Stimulated activated CD8-positive, alpha-beta memory T cell treated with anti-CD3 and anti-CD28 coated beads, Interleukin-4, amount 100 ng/mL, for 4 hours (primary cell): ENCODE data around the gene SFRP2.

ENCODE experiments used
- DNase-seq, 2 donors: peaks; one replicate each; pipeline ENCODE4 v3.0.0-alpha.2; 2020; ENCODE audit warnings: low read depth in 2 of 2, low spot score in 1 of 2

Gene SFRP2, protein sequence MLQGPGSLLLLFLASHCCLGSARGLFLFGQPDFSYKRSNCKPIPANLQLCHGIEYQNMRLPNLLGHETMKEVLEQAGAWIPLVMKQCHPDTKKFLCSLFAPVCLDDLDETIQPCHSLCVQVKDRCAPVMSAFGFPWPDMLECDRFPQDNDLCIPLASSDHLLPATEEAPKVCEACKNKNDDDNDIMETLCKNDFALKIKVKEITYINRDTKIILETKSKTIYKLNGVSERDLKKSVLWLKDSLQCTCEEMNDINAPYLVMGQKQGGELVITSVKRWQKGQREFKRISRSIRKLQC

DNA sequence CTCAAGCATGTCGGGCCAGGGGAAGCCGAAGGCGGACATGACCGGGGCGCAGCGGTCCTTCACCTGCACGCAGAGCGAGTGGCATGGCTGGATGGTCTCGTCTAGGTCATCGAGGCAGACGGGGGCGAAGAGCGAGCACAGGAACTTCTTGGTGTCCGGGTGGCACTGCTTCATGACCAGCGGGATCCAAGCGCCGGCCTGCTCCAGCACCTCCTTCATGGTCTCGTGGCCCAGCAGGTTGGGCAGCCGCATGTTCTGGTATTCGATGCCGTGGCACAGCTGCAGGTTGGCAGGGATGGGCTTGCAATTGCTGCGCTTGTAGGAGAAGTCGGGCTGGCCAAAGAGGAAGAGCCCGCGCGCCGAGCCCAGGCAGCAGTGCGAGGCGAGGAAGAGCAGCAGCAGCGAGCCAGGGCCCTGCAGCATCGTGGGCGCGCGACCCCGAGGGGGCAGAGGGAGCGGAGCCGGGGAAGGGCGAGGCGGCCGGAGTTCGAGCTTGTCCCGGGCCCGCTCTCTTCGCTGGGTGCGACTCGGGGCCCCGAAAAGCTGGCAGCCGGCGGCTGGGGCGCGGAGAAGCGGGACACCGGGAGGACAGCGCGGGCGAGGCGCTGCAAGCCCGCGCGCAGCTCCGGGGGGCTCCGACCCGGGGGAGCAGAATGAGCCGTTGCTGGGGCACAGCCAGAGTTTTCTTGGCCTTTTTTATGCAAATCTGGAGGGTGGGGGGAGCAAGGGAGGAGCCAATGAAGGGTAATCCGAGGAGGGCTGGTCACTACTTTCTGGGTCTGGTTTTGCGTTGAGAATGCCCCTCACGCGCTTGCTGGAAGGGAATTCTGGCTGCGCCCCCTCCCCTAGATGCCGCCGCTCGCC, at the start of gene SFRP2:
TSS of gene SFRP2 (minus strand) at position 671 of the 864 bp plus-strand sequence. CDS start at position 423, 248 bp downstream.
- DNase-seq: no peak

DNA sequence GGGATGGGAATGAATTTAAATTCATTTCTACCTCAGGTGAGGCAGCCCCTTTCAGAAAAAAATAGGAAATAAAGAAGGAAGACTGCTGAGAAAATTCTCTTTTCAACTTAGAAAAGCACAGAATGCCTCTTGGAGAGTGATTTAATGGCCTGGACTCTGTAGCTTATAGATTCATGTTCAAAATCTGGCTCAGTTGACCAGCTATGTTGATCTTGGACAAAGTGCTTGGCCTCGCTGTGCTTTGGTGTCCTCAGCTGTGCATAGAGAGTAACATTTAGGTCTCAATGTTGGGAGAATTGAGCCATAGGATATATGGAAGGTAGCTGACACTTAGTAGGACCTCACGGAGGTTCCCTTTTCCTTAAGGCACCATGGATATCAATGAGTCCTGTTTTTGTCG, 49.7 kb upstream of the SFRP2 start:
- no peak for DNase-seq

DNA sequence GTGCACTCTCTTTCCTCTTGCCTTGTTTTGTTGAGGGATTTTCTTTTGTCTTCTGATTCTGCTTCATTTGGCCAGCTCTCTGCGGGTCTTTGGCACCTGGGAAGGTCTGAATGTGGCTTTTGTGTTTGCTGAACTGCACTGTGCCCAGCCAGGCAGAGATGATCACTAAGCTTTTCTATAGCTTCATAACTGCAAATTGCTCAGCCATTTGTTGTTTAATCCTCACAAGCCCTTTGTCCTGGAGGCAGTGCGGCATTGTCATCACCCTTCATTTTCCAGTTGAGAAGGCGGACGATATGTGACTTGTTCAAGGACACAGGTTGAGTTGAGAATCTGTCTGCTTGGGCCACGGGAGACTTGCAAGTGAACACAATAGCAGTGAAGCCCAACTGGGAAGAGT, 46.0 kb upstream of the SFRP2 start:
- no peak for DNase-seq

DNA sequence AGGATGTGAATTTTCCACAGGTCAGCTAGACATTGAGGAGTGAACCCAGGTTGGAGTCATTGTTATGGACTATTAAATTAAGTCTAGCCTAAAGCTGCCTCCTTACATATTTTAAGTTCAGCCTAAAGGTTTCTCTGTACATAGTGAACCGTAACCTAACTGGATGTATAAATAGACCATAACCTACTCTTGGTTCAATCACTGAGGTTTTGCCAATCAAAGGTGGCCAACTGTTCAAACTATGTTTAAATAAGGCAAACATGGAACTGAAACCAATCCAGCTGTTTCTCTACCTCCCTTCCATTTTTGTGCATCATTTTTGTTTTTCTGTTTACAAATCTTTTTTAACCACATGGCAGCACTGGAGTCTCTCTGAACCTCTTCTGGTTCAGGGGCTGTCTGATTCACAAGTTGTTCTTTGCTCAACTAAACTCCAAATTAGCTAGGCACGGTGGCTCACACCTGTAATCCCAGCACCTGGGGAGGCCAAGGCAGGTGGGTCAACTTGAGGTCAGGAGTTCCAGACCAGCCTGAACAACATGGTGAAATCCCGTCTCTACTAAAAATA, 43.9 kb upstream of the SFRP2 start:
- no peak for DNase-seq

DNA sequence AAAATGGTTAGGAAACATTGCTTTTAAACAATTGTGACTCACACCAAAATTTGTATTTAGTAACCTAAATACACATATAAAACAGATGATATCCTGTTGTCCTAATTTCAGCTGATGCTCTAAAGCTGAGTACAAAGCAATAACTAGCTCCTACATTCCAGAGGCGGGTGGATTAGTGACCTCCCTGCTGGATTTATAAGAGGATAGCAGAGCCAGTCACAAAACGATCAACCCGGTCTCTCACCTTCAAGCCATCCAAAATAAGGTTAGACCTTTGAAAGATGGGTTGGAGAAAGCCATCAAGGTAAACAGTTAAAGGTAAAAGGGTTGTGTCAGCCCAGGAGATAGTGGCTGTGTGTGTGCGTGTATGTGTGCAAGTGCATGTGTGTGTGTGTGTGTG, 43.2 kb upstream of the SFRP2 start:
- no peak for DNase-seq

DNA sequence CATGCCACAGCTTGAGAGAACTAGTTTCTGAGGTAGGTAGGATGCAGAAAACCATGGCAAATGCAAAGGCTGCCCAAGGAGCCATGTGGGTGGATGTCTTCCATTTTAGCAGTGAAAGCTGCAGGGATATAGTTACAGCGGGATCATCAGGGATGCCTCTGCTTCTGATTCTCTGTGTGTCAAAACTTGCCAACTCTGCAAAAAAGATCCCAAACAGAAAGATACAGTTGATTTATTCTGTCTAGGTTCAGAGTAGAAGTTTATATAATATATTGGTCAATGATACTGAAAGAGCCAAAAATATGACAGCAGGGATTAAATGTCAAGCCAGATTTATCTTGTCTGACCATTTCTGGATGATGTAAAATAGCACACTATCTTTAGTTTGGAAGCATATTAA, 42.4 kb upstream of the SFRP2 start:
- no peak for DNase-seq

DNA sequence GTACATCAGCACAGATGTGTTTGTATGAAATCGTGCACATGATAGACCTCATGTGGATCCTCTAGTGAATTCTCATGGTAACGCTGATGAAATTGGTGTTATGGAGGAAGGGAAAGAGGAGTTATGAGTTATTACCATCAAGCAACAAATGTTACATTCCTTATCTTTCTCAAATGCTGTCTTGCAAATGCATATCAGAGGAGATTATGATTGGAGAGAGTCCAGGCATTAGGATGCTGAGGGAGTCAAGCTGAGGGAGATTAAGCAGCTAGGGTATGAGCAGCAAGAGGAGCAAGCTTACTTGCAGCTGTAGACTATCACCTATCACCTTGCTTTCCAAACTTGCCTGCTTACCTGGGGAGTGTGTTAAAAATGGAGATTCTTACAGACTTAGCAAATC, 36.8 kb upstream of the SFRP2 start:
- no peak for DNase-seq

DNA sequence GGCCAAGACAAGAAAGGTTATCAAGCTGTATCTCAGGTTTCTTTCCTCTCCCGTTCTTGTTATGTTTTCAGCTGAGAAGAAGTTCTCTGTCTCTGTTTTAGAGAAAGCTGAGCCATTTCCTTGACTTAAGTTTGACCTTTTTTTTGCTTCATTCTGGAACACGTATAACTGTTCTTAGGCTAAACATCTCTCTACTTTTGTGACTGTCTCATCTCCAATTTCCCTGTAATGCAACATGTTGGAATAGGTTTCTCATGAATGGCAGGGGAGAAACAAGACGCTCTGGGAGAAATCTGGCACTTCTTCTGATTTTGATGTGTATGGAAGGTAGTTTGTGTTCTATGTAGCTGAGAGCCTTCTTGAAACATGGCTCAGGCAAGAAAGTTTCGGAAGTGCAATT, 36.2 kb upstream of the SFRP2 start:
- DNase-seq: no peak

DNA sequence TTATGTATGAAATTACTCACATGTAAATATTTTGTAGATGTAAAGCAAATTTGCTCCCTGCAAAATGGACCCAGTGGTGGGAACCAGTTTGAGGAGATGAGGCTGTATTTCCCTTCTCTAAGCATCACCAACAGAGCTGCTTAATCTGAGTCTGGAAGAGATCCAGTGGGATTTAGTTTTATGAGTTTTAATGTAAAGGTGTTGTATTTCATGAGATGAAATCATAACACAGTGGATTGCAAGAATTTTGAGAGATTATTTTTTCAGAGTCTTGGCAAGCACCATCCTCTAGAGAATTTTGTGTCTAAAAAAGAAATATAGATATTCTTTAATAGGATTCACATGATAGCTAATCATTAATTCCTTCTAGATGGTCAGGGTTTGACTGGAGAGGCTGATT, 35.6 kb upstream of the SFRP2 start:
- DNase-seq: no peak

DNA sequence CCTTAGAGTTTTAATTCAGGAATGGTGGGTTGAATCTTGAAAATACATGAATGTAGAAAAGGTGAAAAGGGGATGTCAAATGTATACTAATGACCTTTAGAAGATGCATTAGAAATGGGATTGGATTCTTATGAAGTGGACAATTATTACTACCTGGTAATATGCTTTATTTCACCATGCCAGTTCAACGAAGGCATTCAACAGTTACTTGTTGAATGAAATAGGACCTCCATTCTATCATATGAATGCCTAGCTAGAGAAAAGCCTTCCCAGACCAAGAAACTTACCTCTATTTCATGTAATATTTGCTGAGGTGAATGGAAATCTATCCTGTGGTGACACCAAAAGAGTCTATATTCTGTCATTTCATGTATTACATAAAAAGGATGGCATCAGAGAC, 34.6 kb upstream of the SFRP2 start:
- DNase-seq: no peak

DNA sequence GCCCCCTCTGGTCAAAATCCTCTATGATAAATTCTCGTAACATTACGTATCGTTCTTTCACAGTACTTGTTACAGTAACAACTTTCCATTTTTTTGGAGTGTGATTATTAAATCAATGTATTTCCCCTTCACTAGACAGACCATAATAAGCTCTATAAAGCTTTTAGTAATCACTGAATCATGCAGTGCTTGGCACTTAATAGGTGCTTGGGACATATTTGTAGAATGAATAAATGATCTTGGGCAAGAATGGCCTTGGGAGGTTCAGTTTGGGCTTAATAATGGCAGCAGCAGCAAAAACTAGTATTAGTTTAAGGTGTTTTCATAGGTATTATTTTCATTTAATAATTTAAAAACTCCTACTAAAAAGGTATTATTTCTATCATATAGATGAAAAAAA, 33.4 kb upstream of the SFRP2 start:
- DNase-seq: no peak

DNA sequence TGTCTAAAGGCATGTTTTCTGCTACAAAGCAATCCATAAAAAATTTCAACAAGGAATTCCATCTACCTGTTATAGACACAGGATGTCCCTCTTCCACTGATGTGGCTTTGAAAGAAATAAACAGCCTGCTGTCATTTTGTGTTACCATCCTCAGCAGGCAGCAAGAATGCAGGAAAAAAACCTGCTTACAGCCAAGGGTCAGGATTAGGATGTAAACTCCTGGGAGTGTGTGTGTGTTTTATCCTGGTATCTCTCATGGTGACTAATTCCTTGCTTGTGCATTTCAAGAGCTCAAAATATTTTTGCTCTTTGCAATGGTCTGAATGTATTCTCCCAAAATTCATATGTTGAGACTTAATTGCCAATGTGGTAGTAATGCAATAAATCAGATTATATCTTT, 28.6 kb upstream of the SFRP2 start:
- no peak for DNase-seq

DNA sequence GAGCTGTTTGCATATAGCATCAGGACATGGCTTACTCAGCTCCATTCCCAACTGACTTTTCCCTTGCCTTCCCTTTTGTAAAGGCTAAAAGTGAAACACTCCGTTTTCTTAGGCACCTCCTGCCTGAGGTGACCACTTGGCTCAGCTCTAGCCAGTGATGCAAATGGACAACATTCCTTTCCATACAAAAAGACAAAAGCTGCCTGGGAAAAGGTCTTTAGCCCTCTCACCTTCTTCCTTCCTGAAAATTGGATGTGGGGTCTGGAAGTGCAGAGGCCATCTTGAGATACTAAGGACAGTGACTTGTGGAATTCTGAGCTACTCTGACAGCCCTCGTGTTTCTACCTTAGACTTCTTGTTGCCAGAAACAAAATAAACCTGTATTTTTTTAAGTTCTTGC, 27.7 kb upstream of the SFRP2 start:
- no peak for DNase-seq

DNA sequence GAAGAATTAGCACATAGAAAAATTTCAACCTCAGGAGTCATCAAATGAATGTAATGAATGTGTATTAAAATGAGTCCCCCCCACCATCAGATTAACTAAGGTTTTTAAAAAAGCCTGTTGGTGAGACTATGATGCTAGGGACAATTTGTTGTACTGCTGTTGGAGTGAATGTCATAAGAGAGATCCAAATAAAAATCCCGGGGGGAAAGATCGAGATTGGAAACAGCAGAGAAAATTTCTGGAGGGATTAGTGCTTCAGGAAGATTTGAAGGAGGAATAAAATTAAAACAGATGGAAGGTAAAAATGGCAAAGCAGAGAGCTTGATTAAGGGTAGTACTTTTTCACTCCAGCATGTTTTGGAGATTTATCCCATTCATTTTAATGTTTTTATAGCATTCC, 25.9 kb upstream of the SFRP2 start:
- no peak for DNase-seq

DNA sequence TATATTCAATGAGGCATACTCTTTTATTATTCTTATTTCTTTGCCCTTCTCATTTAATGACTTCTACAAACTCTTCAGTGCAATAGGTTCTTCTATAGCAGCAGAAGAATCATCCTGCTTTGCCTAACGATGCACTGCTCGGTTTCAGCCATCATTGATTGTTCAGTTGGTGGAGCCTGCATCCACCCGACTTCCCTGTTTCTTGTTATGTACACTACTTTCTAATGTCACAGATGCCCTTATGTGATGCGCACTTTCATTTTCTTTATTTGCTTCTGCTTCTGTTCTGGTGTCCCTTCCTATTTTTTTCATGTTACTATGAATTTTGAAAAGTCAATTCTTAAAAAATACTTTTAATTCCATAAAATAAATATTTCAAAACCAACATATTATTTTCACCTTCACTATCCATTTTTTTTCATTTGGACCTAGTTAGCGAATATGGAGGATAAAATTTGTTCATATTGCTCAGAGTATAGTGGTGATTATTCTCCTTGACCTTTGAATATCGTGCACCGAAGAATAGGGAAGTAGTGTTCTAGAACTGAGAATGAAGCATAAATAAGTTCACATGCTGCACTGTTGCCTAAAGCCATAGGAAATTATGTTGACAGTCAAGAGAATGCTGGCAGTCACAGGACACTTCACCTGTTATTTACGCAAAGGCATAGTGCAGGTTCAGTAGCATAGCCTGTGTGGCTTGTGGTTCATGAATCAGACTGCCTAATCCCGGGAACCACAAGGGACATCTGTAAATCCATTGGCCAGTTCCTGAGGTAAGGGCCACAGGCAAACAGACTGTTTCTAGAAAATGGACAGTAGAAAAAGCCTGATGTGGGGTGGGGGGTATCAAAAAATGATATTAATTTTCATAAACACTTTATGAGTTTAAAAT, 21.3 kb upstream of the SFRP2 start:
- no peak for DNase-seq

DNA sequence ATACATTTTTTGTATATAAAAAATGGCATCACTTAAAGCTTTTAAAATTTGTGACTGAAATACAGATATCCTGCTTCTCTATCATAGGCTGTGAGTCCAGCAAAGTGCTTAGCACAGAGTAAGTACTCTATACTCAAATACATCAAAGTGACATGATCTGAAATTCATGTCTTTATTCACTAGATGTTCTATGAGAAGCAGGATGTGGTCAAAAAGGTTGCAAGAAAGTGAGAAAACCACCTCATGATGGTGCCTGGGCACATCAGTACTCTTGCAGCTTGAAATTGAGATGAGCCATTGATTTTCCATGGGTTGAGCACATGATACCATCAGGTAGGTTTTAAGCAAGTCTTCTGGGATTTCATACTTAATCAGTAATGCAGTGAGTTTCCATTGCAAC, 20.4 kb upstream of the SFRP2 start:
- no peak for DNase-seq

DNA sequence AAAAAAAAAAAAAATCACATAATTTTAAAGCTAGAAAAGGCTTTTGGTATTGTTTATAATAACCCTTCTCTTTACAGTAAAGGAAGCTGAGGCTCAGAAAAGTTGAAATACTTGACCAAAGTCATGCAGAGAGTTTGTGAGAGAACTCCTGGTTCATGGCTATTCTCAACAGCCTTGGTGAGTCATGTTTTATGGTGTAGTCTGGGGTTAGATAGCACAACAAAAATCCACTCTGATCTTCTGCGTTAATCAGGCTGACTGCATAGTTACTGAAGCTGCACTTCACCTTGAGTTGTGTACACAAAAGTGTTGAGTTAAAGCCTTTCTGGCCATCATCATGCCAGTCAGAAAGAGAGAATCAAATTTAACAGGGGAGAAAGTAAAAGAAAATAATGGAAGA, 19.3 kb upstream of the SFRP2 start:
- no peak for DNase-seq

DNA sequence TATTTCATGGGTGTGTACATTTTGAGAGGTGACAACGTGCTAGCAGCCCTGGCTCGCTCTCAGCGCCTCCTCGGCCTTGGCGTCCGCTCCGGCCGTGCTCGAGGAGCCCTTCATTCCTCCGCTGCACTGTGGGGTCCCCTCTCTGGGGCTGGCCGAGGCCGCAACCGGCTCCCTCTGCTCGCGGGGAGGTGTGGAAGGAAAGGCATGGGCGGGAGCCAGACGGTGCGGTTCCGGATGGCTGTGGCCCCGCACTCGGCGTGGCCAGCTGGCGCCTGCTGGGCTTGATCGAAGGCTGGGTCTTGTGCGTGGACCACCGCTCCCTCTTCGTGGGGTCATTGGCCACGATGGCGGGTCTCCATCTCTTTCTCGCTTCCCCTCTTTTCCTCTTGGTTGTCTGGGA, 17.2 kb upstream of the SFRP2 start:
- DNase-seq: no peak

DNA sequence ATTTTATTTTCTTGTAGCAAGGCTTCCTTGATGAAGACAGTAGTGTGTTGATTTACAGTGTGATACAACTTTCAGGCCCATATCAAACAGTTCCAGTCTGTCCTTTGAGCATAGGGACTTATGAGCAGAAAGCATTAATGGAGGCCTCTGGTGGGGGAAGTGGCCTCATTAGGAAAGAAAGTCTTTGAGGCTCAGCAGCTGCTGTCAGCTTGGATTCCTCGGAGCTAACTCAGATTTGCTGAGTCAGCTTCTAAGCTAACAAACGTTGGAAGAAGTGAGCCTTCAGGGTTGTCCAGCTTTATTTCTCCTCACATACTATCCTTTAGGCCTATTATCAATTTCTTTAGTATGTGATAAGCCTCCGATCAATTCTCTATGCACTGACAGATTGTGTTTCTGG, 15.8 kb upstream of the SFRP2 start:
- no peak for DNase-seq

DNA sequence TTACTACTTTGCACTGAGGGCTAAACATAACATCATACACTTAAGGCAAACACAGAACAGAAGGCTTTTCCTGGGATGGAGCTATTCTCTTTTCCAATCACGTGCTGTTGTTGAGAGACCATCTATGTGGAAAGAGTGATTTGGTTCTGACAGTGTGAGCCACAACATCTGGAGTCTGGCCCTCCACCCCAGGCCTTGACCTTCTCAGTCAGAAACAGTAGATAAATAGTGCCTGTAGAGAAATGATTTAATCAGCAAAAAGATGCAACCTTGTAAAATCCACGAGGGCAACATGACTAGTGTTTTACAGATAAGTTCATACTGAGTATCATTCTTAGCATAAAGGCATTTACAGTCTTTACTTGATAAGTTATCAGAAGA, 10.8 kb upstream of the SFRP2 start:
- no peak for DNase-seq

DNA sequence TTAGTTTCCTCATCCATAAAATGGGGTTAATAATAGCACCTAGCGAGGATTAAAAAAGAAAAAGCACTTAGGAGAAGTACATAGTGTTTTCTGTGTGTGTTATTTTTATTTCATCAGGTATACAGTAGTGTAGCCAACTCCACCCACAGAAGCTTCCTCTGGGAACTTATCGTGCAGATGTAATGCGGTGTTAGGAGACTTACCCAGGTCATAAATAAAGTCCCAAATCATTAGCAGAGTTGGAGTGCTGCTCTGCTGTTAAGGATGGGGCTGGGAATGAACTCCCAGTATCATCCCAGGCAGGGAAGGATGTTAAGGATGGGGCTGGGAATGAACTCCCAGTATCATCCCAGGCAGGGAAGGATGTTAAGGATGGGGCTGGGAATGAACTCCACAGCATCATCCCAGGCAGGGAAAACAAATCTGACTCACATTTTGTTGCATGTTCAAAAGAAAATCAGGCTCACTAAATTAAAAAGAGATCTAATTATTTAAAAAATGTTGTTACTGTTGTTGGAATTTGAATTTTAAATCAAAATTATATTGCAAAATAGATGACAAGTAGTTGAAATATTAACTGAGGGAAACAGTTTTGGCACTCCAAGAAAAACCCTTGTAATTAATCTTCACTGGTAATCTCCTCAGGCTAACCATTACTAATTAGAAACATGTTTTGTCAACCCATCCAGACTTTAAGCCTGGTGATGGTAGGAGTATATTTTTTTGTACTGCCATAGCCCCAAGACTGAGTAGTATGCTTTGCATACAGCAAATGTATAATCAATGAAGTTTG, 10.2 kb upstream of the SFRP2 start:
- DNase-seq: no peak
